A549 (cell line): ENCODE data around the gene HPCAL1. TPM values are rescaled to one million over a fixed set of nuclear protein-coding genes. Genes with fewer than 3 reads are reported as not detected.
A peak's percentile ranks its signal among the peaks of the same experiment; 100 is the strongest.

Source experiments
- ATAC-seq, 2 experiments: fragments of 200-7000 bp in 1 of 2; fragments of >200 bp in 1 of 2; cut with Nextera tagmentation in 1 of 2; cut with Tn5 transposase in 1 of 2; 3 replicates each; pipeline versions ENCODE4 v1.8.0 to v1.9.1; 2018 to 2020; ENCODE audit warnings: mild to moderate bottlenecking in 1 of 2, moderate library complexity in 1 of 2
- CTCF ChIA-PET: fragments of 300-600 bp; sonication (Branson Sonifier 250); formaldehyde crosslinking; extraction: SDS; loops from one replicate; lab custom pipeline; 2021; ENCODE audit warnings: antibody characterized with exemption, inconsistent platforms; lab: Yijun Ruan, JAX
- POLR2A ChIA-PET: fragments of 350-600 bp; formaldehyde crosslinking; extraction: SDS; loops from one replicate; lab custom pipeline; 2021; ENCODE audit warnings: antibody characterized with exemption, inconsistent platforms; lab: Yijun Ruan, JAX
- DNase-seq, 2 experiments: peaks; one replicate each; pipeline versions ENCODE4 v3.0.0 to v3.0.0-alpha.2; 2011 to 2016; ENCODE audit warnings: low read depth in 1 of 2, low spot score in 1 of 2
- FAIRE-seq: peaks from 2 replicates; lab custom pipeline; 2011; peaks lifted over from hg19 to GRCh38; lab: Jason Lieb, UNC
- H3K27ac ChIP-seq, 2 experiments: fragments of >200 bp; sonication (Bioruptor Twin); formaldehyde crosslinking; 3 replicates each; pipeline ENCODE4 v1.5.1; 2016 to 2017
- H3K4me1 ChIP-seq: fragments of >200 bp; sonication (Bioruptor Twin); formaldehyde crosslinking; 3 replicates; pipeline ENCODE4 v1.6.1; 2016
- H3K4me2 ChIP-seq: fragments of >200 bp; sonication (Bioruptor Twin); formaldehyde crosslinking; 3 replicates; pipeline ENCODE4 v1.6.1; 2016
- H3K4me3 ChIP-seq: fragments of >200 bp; sonication (Bioruptor Twin); formaldehyde crosslinking; 3 replicates; pipeline ENCODE4 v1.5.1; 2016
- H3K9me3 ChIP-seq: fragments of >200 bp; sonication (Bioruptor Twin); formaldehyde crosslinking; 3 replicates; pipeline ENCODE4 v1.6.1; 2016
- BHLHE40 ChIP-seq: IDR thresholded peaks from 2 replicates; pipeline ENCODE4 v1.6.1; 2012; ENCODE audit warnings: low read depth, low read length, inconsistent platforms
- CEBPB ChIP-seq, 2 experiments: fragments of >200 bp in 1 of 2; sonication (Bioruptor Twin) in 1 of 2; formaldehyde crosslinking in 1 of 2; IDR thresholded peaks; 2 replicates each; pipeline ENCODE4 v1.6.1; 2012 to 2016
- CHD4 ChIP-seq: fragments of 200-600 bp; sonication (generic); IDR thresholded peaks from 2 replicates; pipeline ENCODE4 v1.6.1; 2016; ENCODE audit warnings: antibody characterized with exemption, mild to moderate bottlenecking, borderline replicate concordance
- EHF ChIP-seq: fragments of 250-450 bp; sonication (Bioruptor Pico); IDR thresholded peaks from 2 replicates; pipeline ENCODE4 v1.5.0; 2020; ENCODE audit warnings: mild to moderate bottlenecking
- EP300 ChIP-seq, 2 experiments: fragments of >200 bp; sonication (Bioruptor Twin); formaldehyde crosslinking; IDR thresholded peaks; 2 replicates in 1 of 2; 3 replicates in 1 of 2; pipeline ENCODE4 v1.6.1; 2016 to 2017
- ESRRA ChIP-seq: fragments of 150-350 bp; IDR thresholded peaks from 2 replicates; pipeline ENCODE4 v1.6.1; 2014; ENCODE audit warnings: mild to moderate bottlenecking, low read length, borderline replicate concordance
- FOSB ChIP-seq: fragments of 250-450 bp; sonication (Bioruptor Pico); IDR thresholded peaks from 2 replicates; pipeline ENCODE4 v1.5.0; 2020; ENCODE audit warnings: mild to moderate bottlenecking, moderate library complexity
- FOSL2 ChIP-seq, 2 experiments: fragments of 450-650 bp in 1 of 2; fragments of >200 bp in 1 of 2; sonication (Bioruptor Twin) in 1 of 2; formaldehyde crosslinking; IDR thresholded peaks; 2 replicates each; pipeline versions ENCODE4 v1.5.0 to v1.6.1; 2016 to 2020; ENCODE audit warnings: mild to moderate bottlenecking in 1 of 2, moderate library complexity in 1 of 2
- FOXS1 ChIP-seq: fragments of 250-450 bp; sonication (Bioruptor Pico); IDR thresholded peaks from 2 replicates; pipeline ENCODE4 v1.5.0; 2020; ENCODE audit warnings: mild to moderate bottlenecking, moderate library complexity
- HOXB13 ChIP-seq: fragments of 250-450 bp; sonication (Bioruptor Pico); IDR thresholded peaks from 2 replicates; pipeline ENCODE4 v1.5.0; 2020; ENCODE audit warnings: low read depth, mild to moderate bottlenecking, moderate library complexity
- HOXB5 ChIP-seq: fragments of 250-450 bp; sonication (Bioruptor Pico); IDR thresholded peaks from 2 replicates; pipeline ENCODE4 v1.5.0; 2020; ENCODE audit warnings: mild to moderate bottlenecking, moderate library complexity
- KDM1A ChIP-seq: fragments of 200-600 bp; sonication (generic); IDR thresholded peaks from 2 replicates; pipeline ENCODE4 v1.6.1; 2016; ENCODE audit warnings: low read depth, mild to moderate bottlenecking
- MAFK ChIP-seq: fragments of 450-650 bp; IDR thresholded peaks from 2 replicates; pipeline ENCODE4 v1.6.1; 2014; ENCODE audit not compliant: partially characterized antibody
- MAX ChIP-seq: IDR thresholded peaks from 2 replicates; pipeline ENCODE4 v1.6.1; 2012
- NPAS2 ChIP-seq: fragments of 250-450 bp; sonication (Bioruptor Pico); IDR thresholded peaks from 2 replicates; pipeline ENCODE4 v1.8.0; 2022; ENCODE audit warnings: mild to moderate bottlenecking, moderate library complexity, borderline replicate concordance
- POLR2A ChIP-seq: IDR thresholded peaks from 2 replicates; pipeline ENCODE4 v1.6.1; 2012; ENCODE audit warnings: mild to moderate bottlenecking, low read length
- RARB ChIP-seq: fragments of 250-450 bp; sonication (Bioruptor Pico); IDR thresholded peaks from 2 replicates; pipeline ENCODE4 v1.8.0; 2021; ENCODE audit warnings: mild to moderate bottlenecking, moderate library complexity
- RNF2 ChIP-seq: fragments of 200-600 bp; sonication (generic); IDR thresholded peaks from 2 replicates; pipeline ENCODE4 v1.6.1; 2016; ENCODE audit warnings: low read depth, mild to moderate bottlenecking, antibody characterized with exemption, moderate library complexity, borderline replicate concordance
- TP53 ChIP-seq: fragments of 250-450 bp; sonication (Bioruptor Pico); IDR thresholded peaks from 2 replicates; pipeline ENCODE4 v1.5.0; 2021; ENCODE audit warnings: mild to moderate bottlenecking, moderate library complexity
- ZC3H11A ChIP-seq: fragments of 450-650 bp; IDR thresholded peaks from 2 replicates; pipeline ENCODE4 v1.6.1; 2014; ENCODE audit warnings: antibody characterized with exemption, mild to moderate bottlenecking
- ZFP36 ChIP-seq: fragments of 450-650 bp; IDR thresholded peaks from 2 replicates; pipeline ENCODE4 v1.6.1; 2014; ENCODE audit warnings: borderline replicate concordance; ENCODE audit not compliant: partially characterized antibody
- WGBS: methylation state at CpG from one replicate; pipeline ENCODE4 v1.1.6; 2017; ENCODE audit errors: missing lambda C conversion rate; 5-methylcytosine and 5-hydroxymethylcytosine counted together
- polyA plus RNA-seq, 4 experiments: library from polyadenylated mRNA; depleted of rRNA in 3 of 4; stranded (reverse); fragments of >200 nt; fragmentation: RNase III in 1 of 4; extraction: RNeasy Plus Mini Kit Qiagen cat#74134 plus additional on column Dnase treatment in 1 of 4; gene quantifications; 2 replicates in 3 of 4; 3 replicates in 1 of 4; pipeline ENCODE4 v1.2.3, GENCODE V29; 2011 to 2017
- TF ChIP-seq, protein P1 (sequence below): fragments of 250-450 bp; sonication (Bioruptor Pico); IDR thresholded peaks from 2 replicates; pipeline ENCODE4 v1.5.0; 2021; ENCODE audit warnings: mild to moderate bottlenecking, moderate library complexity, borderline replicate concordance
- TF ChIP-seq, protein P2 (sequence below): fragments of 150-350 bp; IDR thresholded peaks from 2 replicates; pipeline ENCODE4 v1.6.1; 2014; ENCODE audit warnings: low read depth, mild to moderate bottlenecking, low read length
- TF ChIP-seq, protein P3 (sequence below): fragments of 450-650 bp; IDR thresholded peaks from 2 replicates; pipeline ENCODE4 v1.6.1; 2014; ENCODE audit warnings: antibody characterized with exemption

The HPCAL1 gene
- polyA plus RNA-seq, 2 of the 4 experiments (the other 2 are of a cell fraction): 44.4 to 66.4 TPM

DNA sequence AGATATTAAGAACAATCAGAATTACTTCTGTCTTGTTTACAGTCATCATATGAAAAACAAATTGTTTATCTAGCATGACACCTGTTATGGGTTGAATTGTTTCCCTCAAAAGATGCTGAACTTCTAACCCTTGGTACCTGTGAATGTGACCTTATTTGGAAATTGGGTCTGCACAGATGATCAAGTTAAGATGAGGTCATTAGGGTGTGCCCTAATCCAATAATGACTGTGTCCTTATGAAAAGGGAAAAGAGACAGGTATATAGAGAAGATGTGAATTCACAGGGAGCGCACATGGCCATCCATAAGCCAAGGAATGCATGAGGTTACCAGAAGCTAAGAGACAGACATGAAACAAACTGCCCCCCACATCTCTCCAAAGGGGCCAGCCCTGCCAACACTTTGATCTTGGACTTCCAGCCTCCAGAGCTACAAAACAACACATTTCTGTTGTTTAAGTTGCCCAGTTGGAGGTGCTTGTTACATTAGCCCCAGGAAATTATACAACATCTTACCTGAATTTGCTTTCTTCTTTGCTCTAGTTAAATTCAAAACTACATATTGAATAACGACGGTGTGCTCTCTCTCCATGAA is 2.3 kb upstream of the HPCAL1 start:
- Histone ChIP-seq H3K4me1 (peaks cover 48% of the 10 kb centered on the region), H3K4me2 (no peak overlapping the region), H3K27ac (peak overlapping the region; percentile 95 to 98; a peak in 5 of 6 replicates)
- FAIRE-seq: no peak
- no peak for TF ChIP-seq CEBPB (IDR thresholded peaks at IDR 0.05)
- no peak for TF ChIP-seq POLR2A
- TF ChIP-seq EHF (CRISPR knock-in tag): no peak
- no peak for TF ChIP-seq MAFK
- TF ChIP-seq EP300 (IDR thresholded peaks at IDR 0.05): no peak
- TF ChIP-seq FOXS1 (CRISPR knock-in tag): no peak
- TF ChIP-seq ESRRA: no peak
- TF ChIP-seq TP53 (CRISPR knock-in tag): no peak
- TF ChIP-seq, protein P1, sequence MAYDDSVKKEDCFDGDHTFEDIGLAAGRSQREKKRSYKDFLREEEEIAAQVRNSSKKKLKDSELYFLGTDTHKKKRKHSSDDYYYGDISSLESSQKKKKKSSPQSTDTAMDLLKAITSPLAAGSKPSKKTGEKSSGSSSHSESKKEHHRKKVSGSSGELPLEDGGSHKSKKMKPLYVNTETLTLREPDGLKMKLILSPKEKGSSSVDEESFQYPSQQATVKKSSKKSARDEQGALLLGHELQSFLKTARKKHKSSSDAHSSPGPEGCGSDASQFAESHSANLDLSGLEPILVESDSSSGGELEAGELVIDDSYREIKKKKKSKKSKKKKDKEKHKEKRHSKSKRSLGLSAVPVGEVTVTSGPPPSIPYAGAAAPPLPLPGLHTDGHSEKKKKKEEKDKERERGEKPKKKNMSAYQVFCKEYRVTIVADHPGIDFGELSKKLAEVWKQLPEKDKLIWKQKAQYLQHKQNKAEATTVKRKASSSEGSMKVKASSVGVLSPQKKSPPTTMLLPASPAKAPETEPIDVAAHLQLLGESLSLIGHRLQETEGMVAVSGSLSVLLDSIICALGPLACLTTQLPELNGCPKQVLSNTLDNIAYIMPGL: no peak
- no peak for TF ChIP-seq HOXB13
- no peak for TF ChIP-seq FOSB (CRISPR knock-in tag)
- no peak for TF ChIP-seq CHD4
- no peak for TF ChIP-seq ZFP36
- no peak for TF ChIP-seq FOSL2 (IDR thresholded peaks at IDR 0.05)
- TF ChIP-seq FOSL2 (CRISPR knock-in tag; IDR thresholded peaks at IDR 0.05): no peak
- no peak for TF ChIP-seq RARB (CRISPR knock-in tag)
- TF ChIP-seq, protein P2, sequence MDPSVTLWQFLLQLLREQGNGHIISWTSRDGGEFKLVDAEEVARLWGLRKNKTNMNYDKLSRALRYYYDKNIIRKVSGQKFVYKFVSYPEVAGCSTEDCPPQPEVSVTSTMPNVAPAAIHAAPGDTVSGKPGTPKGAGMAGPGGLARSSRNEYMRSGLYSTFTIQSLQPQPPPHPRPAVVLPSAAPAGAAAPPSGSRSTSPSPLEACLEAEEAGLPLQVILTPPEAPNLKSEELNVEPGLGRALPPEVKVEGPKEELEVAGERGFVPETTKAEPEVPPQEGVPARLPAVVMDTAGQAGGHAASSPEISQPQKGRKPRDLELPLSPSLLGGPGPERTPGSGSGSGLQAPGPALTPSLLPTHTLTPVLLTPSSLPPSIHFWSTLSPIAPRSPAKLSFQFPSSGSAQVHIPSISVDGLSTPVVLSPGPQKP: no peak
- TF ChIP-seq, protein P3, sequence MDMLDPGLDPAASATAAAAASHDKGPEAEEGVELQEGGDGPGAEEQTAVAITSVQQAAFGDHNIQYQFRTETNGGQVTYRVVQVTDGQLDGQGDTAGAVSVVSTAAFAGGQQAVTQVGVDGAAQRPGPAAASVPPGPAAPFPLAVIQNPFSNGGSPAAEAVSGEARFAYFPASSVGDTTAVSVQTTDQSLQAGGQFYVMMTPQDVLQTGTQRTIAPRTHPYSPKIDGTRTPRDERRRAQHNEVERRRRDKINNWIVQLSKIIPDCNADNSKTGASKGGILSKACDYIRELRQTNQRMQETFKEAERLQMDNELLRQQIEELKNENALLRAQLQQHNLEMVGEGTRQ: no peak
- TF ChIP-seq RNF2: no peak
- TF ChIP-seq NPAS2 (CRISPR knock-in tag): no peak
- TF ChIP-seq MAX: no peak
- TF ChIP-seq, all 56 proteins: peak for 0
- ATAC-seq (no peak), DNase-seq (peak in 1 of 2 experiments; percentile 45)
- POLR2A ChIA-PET: no interaction called here
- Histone ChIP-seq H3K4me3 (no peak overlapping the region), H3K9me3 (peaks cover 6% of the 10 kb centered on the region)
- WGBS: 94% methylated on average over 3 of the region's 3 CpGs
- CTCF ChIA-PET: interaction anchor here (0.8 to 14.1 kb wide), 5 partner anchors 15 to 175 kb away, joined by 3 to 215 read pairs (median 29); no protein-coding TSS in a partner anchor

DNA sequence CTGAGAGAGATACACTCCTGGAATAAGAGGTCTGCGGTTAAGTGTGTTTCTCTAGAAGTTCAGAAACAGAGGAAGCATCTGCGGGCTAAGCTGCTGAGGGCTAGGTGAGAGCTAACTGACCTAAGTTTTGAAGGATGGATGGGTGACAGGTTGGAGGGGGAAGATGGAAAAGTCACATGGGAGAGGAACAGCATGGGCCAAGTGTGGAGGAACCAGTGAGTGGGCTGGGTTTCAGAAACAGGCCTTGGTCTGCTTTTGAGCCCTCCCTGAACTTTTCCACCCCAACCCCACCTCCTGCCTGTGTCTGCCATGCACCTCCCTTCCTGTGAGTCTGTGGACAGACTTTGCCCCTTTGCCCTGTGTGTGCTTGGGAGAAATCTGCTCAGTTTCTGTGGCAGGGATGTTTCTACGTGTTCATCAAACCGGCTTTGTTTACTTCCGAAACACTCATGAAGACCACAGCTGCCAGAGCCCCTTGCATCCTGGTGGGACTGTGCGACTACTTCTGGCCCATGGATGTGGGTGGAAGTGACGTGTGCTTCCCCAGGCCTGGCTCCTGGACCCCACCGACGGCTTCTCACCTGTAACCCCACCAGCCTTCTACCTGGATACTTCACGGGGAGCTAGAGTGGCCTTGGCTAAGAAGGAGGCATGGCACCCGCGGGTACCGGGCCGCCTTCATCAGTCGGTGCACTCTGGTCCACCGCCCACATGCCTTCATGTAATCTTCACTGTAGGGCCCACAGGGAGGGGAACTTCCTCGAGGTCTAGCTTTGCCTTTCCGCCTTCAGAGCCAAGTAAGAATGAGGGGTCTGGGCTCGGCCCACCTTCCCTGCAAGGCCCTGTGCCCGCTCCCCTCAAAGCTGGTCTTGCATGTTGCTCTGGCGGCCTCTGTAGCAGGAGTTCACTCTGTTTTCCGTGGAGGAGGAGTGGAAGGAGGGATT is 1.4 kb upstream of the HPCAL1 start:
- POLR2A ChIA-PET: interaction anchor here (0.8 to 1.6 kb wide), 2 partner anchors 16 to 107 kb away, joined by 3 to 19 read pairs; no protein-coding TSS in a partner anchor
- peak overlapping the region; percentile 95 to 98 for H3K27ac ChIP-seq
- FAIRE-seq: no peak

More for the DNA sequence above, 1.4 kb upstream of the HPCAL1 start:
- ATAC-seq: no peak
- WGBS: 88% methylated on average over 22 of the region's 22 CpGs
- Histone ChIP-seq H3K9me3 (peaks cover 6% of the 10 kb centered on the region), H3K4me3 (peak overlapping the region; percentile 84; the same call in 2 of the 3 replicates), H3K4me1 (peaks cover 56% of the 10 kb centered on the region), H3K4me2 (peak overlapping the region; percentile 94)
- CTCF ChIA-PET: interaction anchor here (0.7 to 14.1 kb wide), 25 partner anchors 9 to 229 kb away, joined by 3 to 215 read pairs (median 3); no protein-coding TSS in a partner anchor
- TF ChIP-seq KDM1A: no peak
- no peak for TF ChIP-seq ZC3H11A
- no peak for TF ChIP-seq HOXB5 (CRISPR knock-in tag)
- TF ChIP-seq EP300 (IDR thresholded peaks at IDR 0.05): 0 out of 5 replicates have a peak, but pooled peaks of 1 of the 2 experiments have one; percentile 6
- no peak for TF ChIP-seq BHLHE40
- no peak for DNase-seq
